GM12873 (cell line): ENCODE measurements around the gene CDH18.

ENCODE experiments used
- CTCF ChIP-seq: IDR thresholded peaks from 2 replicates; pipeline ENCODE4 v1.5.1; 2012; ENCODE audit warnings: low read depth, mild to moderate bottlenecking, moderate library complexity, low read length, control low read depth; ENCODE audit not compliant: insufficient read depth; ENCODE audit errors: missing control alignments

The CDH18 gene

GRCh38 chr5:19928562-19929421 is 59.2 kb downstream of the CDH18 start:
- TF ChIP-seq CTCF: no peak

- TF ChIP-seq CTCF: no peak
Observed at GRCh38 chr5:19927919-19928318, 60.1 kb downstream of the CDH18 start.

GRCh38 chr5:19927170-19927569 is 60.8 kb downstream of the CDH18 start:
- TF ChIP-seq CTCF: no peak

GRCh38 chr5:19923742-19924141 is 64.3 kb downstream of the CDH18 start:
- no peak for TF ChIP-seq CTCF

GRCh38 chr5:19920761-19921160 is 67.2 kb downstream of the CDH18 start:
- TF ChIP-seq CTCF: no peak

GRCh38 chr5:19918780-19919179 is 69.2 kb downstream of the CDH18 start:
- TF ChIP-seq CTCF: no peak

- TF ChIP-seq CTCF: no peak
Observed at GRCh38 chr5:19917588-19918122, 70.3 kb downstream of the CDH18 start.
